Endothelial cell of umbilical vein (primary cell): Measurements from ENCODE around the gene WDR48. TPM values are rescaled to one million over a fixed set of nuclear protein-coding genes. Genes with fewer than 3 reads are reported as not detected.

Experiments used
- BruUV-seq: library from RNA; stranded (reverse); fragments of 400-500 nt; replicated peaks from 2 replicates; lab custom pipeline; 2021; lab: Mats Ljungman, UMichigan
- CTCF ChIA-PET: fragments of 300-600, 350-600 bp; sonication (Branson Sonifier 250); formaldehyde crosslinking; loops from one replicate; lab custom pipeline; 2021; ENCODE audit warnings: antibody characterized with exemption, inconsistent platforms; lab: Charles Lee
- POLR2A ChIA-PET: fragments of 300-600, 350-600 bp; sonication (Branson Sonifier 250); formaldehyde crosslinking; loops from one replicate; lab custom pipeline; 2021; ENCODE audit warnings: antibody characterized with exemption, inconsistent platforms; lab: Charles Lee
- DNase-seq: peaks from one replicate; pipeline ENCODE4 v3.0.0-alpha.2; 2011; ENCODE audit warnings: low read depth, low spot score
- FAIRE-seq: peaks from 2 replicates; lab custom pipeline; 2011; peaks lifted over from hg19 to GRCh38; lab: Jason Lieb, UNC
- H2AFZ ChIP-seq: 2 replicates; pipeline ENCODE4 v1.6.0; 2012; ENCODE audit warnings: low read depth, low read length, control low read depth, inconsistent platforms
- H3K27ac ChIP-seq: 2 replicates; pipeline ENCODE4 v1.5.1; 2011; ENCODE audit warnings: low read depth, mild to moderate bottlenecking, control low read depth, low read length, moderate library complexity; ENCODE audit not compliant: insufficient read depth
- H3K27me3 ChIP-seq, 2 experiments: 2 replicates each; pipeline versions ENCODE4 v1.6.0 to v1.6.1; 2011; ENCODE audit warnings: low read length in 2 of 2, mixed read lengths in 1 of 2; ENCODE audit not compliant: control insufficient read depth in 2 of 2, insufficient read depth in 2 of 2
- H3K36me3 ChIP-seq, 2 experiments: 2 replicates in 1 of 2; 3 replicates in 1 of 2; pipeline ENCODE4 v1.5.1; 2011; ENCODE audit warnings: low read length in 2 of 2, mild to moderate bottlenecking in 1 of 2, moderate library complexity in 1 of 2; ENCODE audit not compliant: control insufficient read depth in 2 of 2, insufficient read depth in 2 of 2; ENCODE audit errors: extremely low read depth in 1 of 2
- H3K4me1 ChIP-seq: 3 replicates; pipeline ENCODE4 v1.5.1; 2011; ENCODE audit warnings: mild to moderate bottlenecking, low read length; ENCODE audit not compliant: control insufficient read depth, insufficient read depth; ENCODE audit errors: extremely low read depth
- H3K4me2 ChIP-seq: 2 replicates; pipeline ENCODE4 v1.6.1; 2011; ENCODE audit warnings: low read length, control low read depth, mixed read lengths; ENCODE audit not compliant: insufficient read depth
- H3K4me3 ChIP-seq, 3 experiments: fragments of 200-600 bp in 1 of 3; sonication (generic), shearing (Covaris generic) in 1 of 3; replicated peaks in 1 of 3; 2 replicates each; pipeline ENCODE4 v1.5.1; 2011 to 2016; ENCODE audit warnings: control low read depth in 3 of 3, low read length in 3 of 3, mild to moderate bottlenecking in 2 of 3, inconsistent platforms in 1 of 3, low read depth in 1 of 3, moderate library complexity in 1 of 3; ENCODE audit not compliant: insufficient read depth in 1 of 3
- H3K79me2 ChIP-seq: 2 replicates; pipeline ENCODE4 v1.6.0; 2012; ENCODE audit warnings: low read length, inconsistent platforms; ENCODE audit not compliant: control insufficient read depth, insufficient read depth
- H3K9ac ChIP-seq: replicated peaks from 2 replicates; pipeline ENCODE3; 2011; ENCODE audit warnings: low read length, control low read depth; ENCODE audit not compliant: insufficient read depth; ENCODE audit errors: extremely low read depth
- H3K9me1 ChIP-seq: replicated peaks from 3 replicates; pipeline ENCODE4 v1.6.0; 2011; ENCODE audit warnings: mild to moderate bottlenecking, low read length; ENCODE audit not compliant: control insufficient read depth, insufficient read depth; ENCODE audit errors: extremely low read depth
- H3K9me3 ChIP-seq: replicated peaks from 2 replicates; pipeline ENCODE4 v1.5.1; 2012; ENCODE audit warnings: low read length, inconsistent platforms; ENCODE audit not compliant: control insufficient read depth, insufficient read depth
- H4K20me1 ChIP-seq: replicated peaks from 2 replicates; pipeline ENCODE3; 2011; ENCODE audit warnings: mild to moderate bottlenecking, low read length; ENCODE audit not compliant: control insufficient read depth, insufficient read depth; ENCODE audit errors: extremely low read depth
- EZH2 ChIP-seq: IDR thresholded peaks from 2 replicates; pipeline ENCODE4 v1.6.1; 2012; ENCODE audit warnings: borderline replicate concordance, low read depth, mild to moderate bottlenecking, moderate library complexity, low read length, inconsistent platforms; ENCODE audit not compliant: severe bottlenecking
- FOS ChIP-seq: IDR thresholded peaks from 2 replicates; pipeline ENCODE4 v1.6.1; 2011; ENCODE audit warnings: mild to moderate bottlenecking, low read length, moderate library complexity, borderline replicate concordance; ENCODE audit not compliant: insufficient read depth
- GATA2 ChIP-seq: IDR thresholded peaks from 2 replicates; pipeline ENCODE4 v1.7.0; 2011; ENCODE audit warnings: low read depth, mild to moderate bottlenecking, moderate library complexity, mixed read lengths, low read length; ENCODE audit not compliant: insufficient read length, insufficient read depth
- JUN ChIP-seq: IDR thresholded peaks from 2 replicates; pipeline ENCODE4 v1.6.1; 2011; ENCODE audit warnings: borderline replicate concordance, low read depth; ENCODE audit not compliant: insufficient read length, insufficient read depth
- MYC ChIP-seq: IDR thresholded peaks from one replicate; pipeline ENCODE4 v1.6.1; 2011; ENCODE audit warnings: mild to moderate bottlenecking, low read depth, low read length
- POLR2A ChIP-seq: IDR thresholded peaks from 2 replicates; pipeline ENCODE4 v1.6.1; 2012; ENCODE audit warnings: low read depth, mild to moderate bottlenecking, control low read depth, low read length
- POLR2AphosphoS5 ChIP-seq: IDR thresholded peaks from 2 replicates; pipeline ENCODE4 v1.6.1; 2012; ENCODE audit warnings: low read depth, mild to moderate bottlenecking, control low read depth, low read length, moderate library complexity; ENCODE audit not compliant: insufficient read depth
- dilution Hi-C: fragments of 300-500 bp; cut with MboI; formaldehyde crosslinking; loops from one replicate; pipeline ENCODE4 v1.15.0; 2019; ENCODE audit warnings: low sequenced_read_pairs; ENCODE audit not compliant: extremely low pct_ligation_motif_present
- intact Hi-C: fragments of 100-400 bp; cut with micrococcal nuclease; formaldehyde crosslinking; loops from one replicate; pipeline ENCODE4 v1.10.0; 2022
- polyA plus RNA-seq, 4 experiments: library from polyadenylated mRNA; depleted of rRNA in 3 of 4; stranded (reverse) in 3 of 4; unstranded in 1 of 4; fragments of >200 nt; gene quantifications; 2 replicates each; pipeline versions ENCODE4 v1.2.1 to v1.2.3, GENCODE V29; 2011 to 2012; ENCODE audit warnings: missing spikeins in 1 of 4
- total RNA-seq: library from RNA; stranded (reverse); gene quantifications from 2 replicates; pipeline ENCODE4 v1.2.3, GENCODE V29; 2021
- TF ChIP-seq, protein P1 (sequence below), 2 donors: IDR thresholded peaks; 1 replicate in 1 of 2; 2 replicates in 1 of 2; pipeline ENCODE4 v1.5.1; 2011; ENCODE audit warnings: low read length in 2 of 2, mild to moderate bottlenecking in 2 of 2, moderate library complexity in 2 of 2, control low read depth in 1 of 2, inconsistent platforms in 1 of 2, low read depth in 1 of 2; ENCODE audit not compliant: insufficient read depth in 1 of 2; ENCODE audit errors: extremely low read depth in 1 of 2
- TF ChIP-seq, protein P2 (sequence below): IDR thresholded peaks from 2 replicates; pipeline ENCODE4 v1.6.1; 2011; ENCODE audit not compliant: insufficient read depth, insufficient read length

The WDR48 gene
- total and polyA plus RNA-seq, 2 donors (not counting 3 experiments of a cell fraction or from before 2014, with no cell fraction given): 13.7 to 25.3 TPM

DNA sequence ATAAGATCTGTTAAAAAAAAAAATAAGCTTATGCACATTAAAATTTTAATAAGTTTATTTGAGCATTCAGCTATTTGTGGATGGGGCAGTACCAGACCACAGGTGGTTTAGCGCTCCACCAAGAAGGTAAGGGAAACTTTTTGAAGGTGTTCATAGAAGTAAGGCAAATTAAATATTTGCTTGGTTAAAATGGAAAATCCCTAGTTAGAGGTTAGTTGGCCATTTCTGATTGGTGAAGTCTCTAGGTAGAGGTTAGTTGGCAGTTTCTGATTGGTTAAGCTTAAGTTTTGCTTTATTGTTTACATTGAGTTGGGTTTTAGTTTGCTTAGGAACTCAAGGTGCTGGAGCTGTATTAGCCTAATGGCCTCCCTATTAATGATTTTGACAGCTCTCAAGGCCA, 30.8 kb upstream of the WDR48 start:
- no peaks in the 10 kb centered on the region for H3K36me3 ChIP-seq
- DNase-seq: no peak
- no peak overlapping the region for H3K9ac ChIP-seq
- no peak overlapping the region for H3K4me3 ChIP-seq
- no peak for FAIRE-seq
- H3K4me1 ChIP-seq: no peaks in the 10 kb centered on the region
- intact Hi-C loops: no loop called here
- H3K9me1 ChIP-seq: no peaks in the 10 kb centered on the region
- dilution Hi-C loops: no loop called here
- no peak overlapping the region for H3K27ac ChIP-seq
- no peaks in the 10 kb centered on the region for H4K20me1 ChIP-seq
- peaks cover 1 to 11% of the 10 kb centered on the region in 2 experiments for H3K27me3 ChIP-seq
- ChIA-PET CTCF (interaction anchor here (0.7 to 2.2 kb wide), 4 partner anchors 8 to 21 kb away, joined by 3 to 10 read pairs (median 7); no protein-coding TSS in a partner anchor), POLR2A (no interaction called here)
- BruUV-seq: no TSS peak
- H3K4me2 ChIP-seq: no peak overlapping the region
- no peaks in the 10 kb centered on the region for H3K9me3 ChIP-seq
- no peaks in the 10 kb centered on the region for H3K79me2 ChIP-seq
- H2AFZ ChIP-seq: no peak overlapping the region
- no peak for TF ChIP-seq GATA2

DNA sequence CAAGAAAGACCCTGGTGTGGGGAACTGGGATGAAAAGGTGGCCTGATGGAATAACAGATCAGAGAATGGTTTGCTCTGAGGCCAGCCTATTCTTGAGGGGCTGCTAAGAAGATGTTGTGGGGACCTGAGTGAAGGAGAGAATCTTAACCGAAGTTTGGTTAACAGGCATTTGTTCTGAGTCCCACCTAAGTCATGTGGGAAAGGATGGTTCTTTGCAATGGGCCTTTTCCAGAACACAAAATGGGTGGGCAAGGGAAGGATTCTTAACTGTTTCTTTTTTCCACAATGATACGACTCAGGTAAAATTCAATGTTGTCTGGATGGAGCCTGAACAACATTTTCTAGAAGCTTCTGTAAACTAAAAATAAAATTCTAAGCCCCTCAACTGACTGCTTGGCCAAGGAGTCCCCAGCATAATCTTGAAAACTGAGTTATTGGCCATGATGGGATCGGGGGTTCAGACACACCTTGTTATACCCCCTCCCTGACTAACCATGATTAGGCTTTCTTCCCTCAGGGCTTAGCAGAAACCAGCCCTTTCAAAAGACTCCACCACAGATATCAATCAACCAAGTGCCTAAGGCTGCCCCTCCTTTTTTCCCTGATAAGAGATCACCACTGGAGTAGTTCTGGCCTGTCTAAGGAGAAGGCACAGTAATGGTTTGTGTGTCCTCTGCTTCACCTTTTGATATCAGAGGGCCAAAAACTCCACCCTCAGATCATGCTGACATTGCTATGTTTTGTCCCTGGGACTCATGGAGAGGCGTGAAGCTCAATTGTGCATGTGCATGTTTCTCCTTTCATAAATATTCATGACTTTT, 30.1 kb upstream of the WDR48 start:
- DNase-seq (no peak), FAIRE-seq (no peak)
- H4K20me1 ChIP-seq: no peaks in the 10 kb centered on the region
- TF ChIP-seq POLR2AphosphoS5 (no peak), EZH2 (no peak), JUN (no peak), POLR2A (no peak), MYC (no peak), FOS (no peak), GATA2 (no peak)
- TF ChIP-seq, protein P1, sequence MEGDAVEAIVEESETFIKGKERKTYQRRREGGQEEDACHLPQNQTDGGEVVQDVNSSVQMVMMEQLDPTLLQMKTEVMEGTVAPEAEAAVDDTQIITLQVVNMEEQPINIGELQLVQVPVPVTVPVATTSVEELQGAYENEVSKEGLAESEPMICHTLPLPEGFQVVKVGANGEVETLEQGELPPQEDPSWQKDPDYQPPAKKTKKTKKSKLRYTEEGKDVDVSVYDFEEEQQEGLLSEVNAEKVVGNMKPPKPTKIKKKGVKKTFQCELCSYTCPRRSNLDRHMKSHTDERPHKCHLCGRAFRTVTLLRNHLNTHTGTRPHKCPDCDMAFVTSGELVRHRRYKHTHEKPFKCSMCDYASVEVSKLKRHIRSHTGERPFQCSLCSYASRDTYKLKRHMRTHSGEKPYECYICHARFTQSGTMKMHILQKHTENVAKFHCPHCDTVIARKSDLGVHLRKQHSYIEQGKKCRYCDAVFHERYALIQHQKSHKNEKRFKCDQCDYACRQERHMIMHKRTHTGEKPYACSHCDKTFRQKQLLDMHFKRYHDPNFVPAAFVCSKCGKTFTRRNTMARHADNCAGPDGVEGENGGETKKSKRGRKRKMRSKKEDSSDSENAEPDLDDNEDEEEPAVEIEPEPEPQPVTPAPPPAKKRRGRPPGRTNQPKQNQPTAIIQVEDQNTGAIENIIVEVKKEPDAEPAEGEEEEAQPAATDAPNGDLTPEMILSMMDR (IDR thresholded peaks at IDR 0.05; ENCODE audit: extremely low read depth in 1 of 2, insufficient read depth in 1 of 2, low read depth in 1 of 2, low read length in 2 of 2): no peak
- TF ChIP-seq, protein P2, sequence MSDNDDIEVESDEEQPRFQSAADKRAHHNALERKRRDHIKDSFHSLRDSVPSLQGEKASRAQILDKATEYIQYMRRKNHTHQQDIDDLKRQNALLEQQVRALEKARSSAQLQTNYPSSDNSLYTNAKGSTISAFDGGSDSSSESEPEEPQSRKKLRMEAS: no peak
- no peaks in the 10 kb centered on the region for H3K79me2 ChIP-seq
- intact Hi-C loops (no loop called here), dilution Hi-C loops (no loop called here)
- no peaks in the 10 kb centered on the region for H3K4me1 ChIP-seq
- H3K36me3 ChIP-seq: no peaks in the 10 kb centered on the region
- POLR2A ChIA-PET: no interaction called here
- H2AFZ ChIP-seq: no peak overlapping the region
- H3K27ac ChIP-seq: no peak overlapping the region
- no TSS peak for BruUV-seq
- H3K4me2 ChIP-seq: no peak overlapping the region
- no peak overlapping the region for H3K4me3 ChIP-seq
- no peaks in the 10 kb centered on the region for H3K9me1 ChIP-seq
- no peak overlapping the region for H3K9ac ChIP-seq
- H3K9me3 ChIP-seq: no peaks in the 10 kb centered on the region
- CTCF ChIA-PET: interaction anchor here (0.7 to 2.2 kb wide), 6 partner anchors 7 to 500 kb away, joined by 3 to 10 read pairs (median 4); no protein-coding TSS in a partner anchor
- H3K27me3 ChIP-seq: peaks cover 0 to 11% of the 10 kb centered on the region in 2 experiments
